ENCODE measurements around the gene DRC7.
"Not testable (repeated sequence)": the region's sequence is repeated elsewhere in the genome, so short reads cannot be mapped to it uniquely, and the experiment has no call there.

DRC7 gene

DNA sequence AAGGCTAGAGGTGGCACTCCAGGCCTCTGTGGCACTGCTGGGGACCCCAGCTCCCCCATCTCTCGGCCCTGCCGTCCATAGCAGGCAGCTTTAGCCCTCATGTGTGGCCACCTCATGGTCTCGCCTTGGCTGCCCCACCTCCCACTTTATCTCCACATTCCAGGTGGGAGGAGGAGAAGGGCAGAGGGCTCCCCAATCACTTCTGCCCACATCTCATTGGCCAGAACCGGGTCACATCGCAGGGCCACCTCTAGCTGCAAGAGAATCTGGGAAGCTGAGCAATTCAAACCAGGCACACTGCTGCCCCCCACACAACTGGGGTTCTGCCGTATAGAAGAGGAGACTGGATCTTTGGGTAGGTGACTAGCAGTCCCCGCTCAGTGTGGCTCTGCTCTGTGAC, 1.6 kb downstream of the DRC7 start:
- DNase-seq: no peak

DNA sequence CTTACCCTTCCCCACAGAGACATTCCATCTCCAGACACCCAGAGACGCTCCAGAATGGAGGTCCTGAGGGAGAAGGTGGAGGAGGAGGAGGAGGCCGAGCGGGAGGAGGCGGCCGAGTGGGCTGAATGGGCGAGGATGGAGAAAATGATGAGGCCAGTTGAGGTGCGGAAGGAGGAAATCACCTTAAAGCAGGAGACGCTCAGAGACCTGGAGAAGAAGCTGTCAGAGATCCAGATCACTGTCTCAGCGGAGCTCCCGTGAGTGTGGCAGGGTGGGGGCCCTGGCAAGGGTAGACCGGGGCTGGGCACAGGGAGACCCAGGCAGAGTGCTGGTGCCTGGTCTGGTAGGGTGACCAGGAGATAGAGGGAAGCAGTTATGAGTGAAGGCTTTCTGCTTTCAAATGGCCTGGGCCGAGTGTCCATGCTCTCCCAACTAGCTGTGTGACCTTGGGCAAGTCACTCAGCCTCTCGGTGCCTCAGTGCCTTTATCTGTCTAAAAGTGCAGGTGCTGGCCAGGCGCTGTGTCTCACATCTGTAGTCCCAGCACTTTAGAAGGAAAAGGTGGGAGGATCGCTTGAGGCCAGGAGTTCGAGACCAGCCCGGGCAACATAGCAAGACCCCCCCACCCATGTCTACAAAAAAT, 3.4 kb downstream of the DRC7 start:
- DNase-seq: no peak

DNA sequence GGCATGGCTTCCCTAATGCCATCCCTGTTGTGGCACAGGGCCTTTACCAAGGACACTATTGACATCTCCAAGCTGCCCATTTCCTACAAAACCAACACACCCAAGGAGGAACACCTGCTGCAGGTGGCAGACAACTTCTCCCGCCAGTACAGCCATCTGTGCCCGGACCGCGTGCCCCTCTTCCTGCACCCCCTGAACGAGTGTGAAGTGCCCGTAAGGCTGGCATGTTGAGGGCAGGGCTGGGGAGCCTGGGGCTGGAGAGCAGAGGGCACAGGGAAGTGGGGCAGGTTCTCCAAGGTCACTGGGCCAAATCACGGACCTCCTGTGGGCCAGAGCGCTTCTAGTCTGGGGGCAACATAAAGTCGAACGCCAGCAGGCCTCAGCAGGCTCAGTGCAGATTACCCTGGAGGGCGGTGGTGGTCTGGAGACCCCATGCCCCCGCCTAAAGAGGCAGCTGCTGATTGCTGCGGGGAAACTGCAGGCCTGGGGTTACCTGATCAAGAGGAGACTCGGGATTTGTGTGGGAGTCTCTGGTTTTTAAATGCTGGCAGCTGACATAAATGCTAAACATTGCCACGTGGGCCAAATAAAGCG, 4.3 kb downstream of the DRC7 start:
- no peak for DNase-seq

DNA sequence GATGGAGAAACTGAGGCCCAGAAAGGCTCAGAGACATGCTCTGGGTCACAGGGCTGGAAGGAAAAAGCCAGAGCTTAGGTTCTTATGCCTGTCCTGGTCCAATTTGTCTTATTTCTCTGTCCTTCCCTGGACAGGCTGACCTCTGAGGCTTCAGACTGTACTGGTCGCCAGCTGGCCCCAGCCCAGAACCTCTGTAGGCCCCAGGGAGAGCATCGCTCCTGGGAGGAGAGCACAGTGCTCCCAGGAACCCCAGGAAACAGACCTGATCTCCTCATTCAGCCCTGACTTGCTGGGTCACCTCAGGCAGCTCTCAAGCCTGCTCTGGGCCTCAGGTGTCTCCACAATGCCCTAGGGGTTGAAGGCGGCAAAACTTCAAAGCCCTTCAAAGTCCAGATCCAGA, 4.9 kb downstream of the DRC7 start:
- no peak for DNase-seq

DNA sequence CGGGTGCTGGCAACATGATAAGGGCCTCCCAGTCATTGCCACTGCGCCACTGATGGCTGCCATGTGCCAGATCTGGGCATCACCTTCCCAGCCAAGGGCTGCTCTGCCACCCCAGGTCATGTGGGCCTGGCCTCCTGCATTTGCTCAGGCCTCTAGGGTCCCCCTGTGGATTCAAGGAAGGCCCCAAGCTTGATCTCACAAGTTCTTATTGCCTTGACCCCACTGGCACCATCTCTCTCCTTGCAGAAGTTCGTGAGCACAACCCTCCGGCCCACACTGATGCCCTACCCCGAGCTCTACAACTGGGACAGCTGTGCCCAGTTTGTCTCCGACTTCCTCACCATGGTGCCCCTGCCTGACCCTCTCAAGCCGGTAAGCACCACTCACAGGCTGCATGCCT, 5.3 kb downstream of the DRC7 start:
- DNase-seq: no peak

DNA sequence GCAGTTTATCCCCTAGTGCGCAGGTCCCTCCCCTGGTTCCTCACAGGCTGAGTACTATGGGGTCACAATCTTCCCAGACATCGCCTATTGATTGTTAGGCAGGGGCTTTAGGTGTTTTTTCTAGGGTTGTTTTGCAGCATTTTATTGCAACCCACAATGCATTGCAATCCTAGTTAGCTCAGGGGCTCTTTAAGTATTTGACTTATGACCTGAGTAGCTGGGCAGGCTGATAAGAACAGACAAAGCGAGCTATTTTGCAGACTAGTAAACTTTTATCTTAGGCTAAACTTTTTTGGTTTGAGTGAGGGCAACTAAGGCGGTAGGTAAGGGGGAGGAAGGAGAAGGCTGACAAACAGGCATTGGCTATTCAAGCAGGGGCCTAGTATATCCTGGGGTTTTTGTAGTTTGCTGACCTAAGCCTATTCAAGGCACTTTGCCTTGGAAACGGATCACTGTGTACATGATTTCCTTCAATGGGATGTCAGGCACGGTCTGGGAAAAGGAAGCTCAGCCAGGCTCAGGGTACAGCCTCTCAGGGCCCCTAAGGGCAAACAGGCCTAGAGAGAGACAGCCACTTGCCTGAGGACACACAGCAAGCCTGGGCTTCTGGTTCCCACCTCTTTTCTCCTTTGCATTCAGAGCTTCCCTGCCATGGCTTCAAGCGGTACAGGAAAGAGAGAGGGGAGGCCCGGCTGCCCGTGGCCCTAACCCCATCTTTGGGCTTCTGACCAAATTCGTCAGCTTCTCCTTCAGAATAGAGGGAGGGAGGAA, 6.4 kb downstream of the DRC7 start:
- no peak for DNase-seq

DNA sequence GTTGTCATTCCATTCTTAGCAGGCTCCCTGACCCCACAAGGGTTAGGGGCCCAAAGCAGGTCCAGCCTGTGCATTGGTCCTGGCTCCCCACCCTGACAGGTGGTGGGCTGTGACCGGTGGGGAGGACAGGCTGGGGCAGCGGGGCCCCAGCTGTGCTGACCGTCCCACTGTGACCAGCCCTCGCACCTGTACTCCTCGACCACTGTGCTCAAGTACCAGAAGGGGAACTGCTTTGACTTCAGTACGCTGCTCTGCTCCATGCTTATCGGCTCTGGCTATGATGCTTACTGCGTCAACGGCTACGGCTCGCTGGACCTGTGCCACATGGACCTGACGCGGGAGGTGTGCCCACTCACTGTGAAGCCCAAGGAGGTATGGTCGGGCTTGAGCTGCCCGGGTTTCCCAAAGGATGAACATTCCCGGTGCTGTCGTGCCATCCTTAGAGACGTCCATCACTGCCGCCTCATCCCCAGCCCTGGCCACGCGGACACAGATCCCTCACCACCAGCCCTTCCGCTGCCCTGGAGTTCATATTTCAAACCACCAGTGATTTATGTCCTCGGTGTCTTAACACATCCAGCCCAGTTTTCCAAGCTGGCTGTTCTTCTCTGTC, 7.3 kb downstream of the DRC7 start:
- DNase-seq: no peak

DNA sequence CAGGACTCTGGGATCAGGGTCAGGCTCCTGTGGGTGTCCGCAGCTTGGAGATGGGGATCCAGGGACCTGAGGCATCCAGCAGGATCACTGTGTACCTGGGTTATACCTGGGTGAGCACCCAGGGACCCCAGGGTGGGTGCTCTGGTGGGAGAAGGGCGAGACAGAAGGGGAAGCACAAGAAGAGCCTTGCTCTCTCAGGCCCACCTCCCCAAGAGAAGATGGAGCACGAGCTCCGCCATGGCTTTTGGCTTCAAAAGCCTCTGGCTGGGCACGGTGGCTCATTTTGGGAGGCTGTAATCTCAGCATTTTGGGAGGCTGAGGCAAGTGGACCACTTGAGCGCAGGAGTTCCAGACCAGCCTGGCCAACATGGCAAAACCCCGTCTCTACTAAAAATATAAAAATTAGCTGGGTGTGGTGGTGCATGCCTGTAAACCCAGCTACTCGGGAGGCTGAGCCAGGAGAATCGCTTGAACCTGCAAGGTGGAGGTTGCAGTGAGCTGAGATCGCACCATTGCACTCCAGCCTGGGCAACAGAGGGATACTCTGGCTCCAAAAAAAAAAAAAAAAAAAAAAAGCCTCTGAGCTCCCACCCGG, 8.9 kb downstream of the DRC7 start:
- no peak for DNase-seq

DNA sequence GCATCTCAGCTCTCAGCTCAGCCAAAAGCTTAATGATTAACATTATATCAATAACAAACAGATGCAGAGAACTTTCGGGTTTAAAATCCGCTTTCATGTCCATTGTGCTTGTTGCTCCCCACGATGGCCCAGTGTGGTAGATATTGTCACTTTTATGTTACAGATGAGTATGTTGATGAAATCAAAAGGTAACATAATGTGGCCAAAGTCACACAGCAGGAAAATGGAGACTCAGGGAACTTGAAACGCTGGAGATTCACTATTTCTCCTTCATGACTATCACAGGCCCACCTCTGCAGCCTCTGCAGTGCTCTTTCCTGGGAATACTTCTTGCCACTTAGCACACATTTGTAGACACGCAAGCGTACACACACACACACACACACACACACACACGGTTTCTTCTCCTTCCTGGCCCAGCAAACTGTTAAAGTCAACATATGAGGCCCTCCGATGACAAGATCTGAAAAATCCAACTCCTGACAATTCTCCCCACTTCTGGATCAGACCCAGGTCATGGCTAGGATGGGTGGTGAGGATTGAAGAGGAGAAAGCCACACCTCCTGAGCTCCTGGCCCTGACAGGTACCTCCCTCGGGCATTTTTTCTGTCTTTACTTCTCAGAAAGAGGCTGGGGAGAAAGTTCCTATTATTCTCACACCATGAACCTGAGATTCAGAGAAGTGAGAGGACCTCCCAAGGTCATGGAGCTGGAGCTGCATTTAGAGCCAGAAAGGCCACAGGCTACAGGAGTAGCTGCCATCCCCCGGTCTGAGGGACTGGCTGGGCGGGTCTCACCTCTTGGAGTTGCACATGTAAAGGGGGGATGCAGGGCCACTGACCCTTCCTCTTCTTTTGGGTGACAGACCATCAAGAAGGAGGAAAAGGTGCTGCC, 9.7 kb downstream of the DRC7 start:
- DNase-seq: no peak

DNA sequence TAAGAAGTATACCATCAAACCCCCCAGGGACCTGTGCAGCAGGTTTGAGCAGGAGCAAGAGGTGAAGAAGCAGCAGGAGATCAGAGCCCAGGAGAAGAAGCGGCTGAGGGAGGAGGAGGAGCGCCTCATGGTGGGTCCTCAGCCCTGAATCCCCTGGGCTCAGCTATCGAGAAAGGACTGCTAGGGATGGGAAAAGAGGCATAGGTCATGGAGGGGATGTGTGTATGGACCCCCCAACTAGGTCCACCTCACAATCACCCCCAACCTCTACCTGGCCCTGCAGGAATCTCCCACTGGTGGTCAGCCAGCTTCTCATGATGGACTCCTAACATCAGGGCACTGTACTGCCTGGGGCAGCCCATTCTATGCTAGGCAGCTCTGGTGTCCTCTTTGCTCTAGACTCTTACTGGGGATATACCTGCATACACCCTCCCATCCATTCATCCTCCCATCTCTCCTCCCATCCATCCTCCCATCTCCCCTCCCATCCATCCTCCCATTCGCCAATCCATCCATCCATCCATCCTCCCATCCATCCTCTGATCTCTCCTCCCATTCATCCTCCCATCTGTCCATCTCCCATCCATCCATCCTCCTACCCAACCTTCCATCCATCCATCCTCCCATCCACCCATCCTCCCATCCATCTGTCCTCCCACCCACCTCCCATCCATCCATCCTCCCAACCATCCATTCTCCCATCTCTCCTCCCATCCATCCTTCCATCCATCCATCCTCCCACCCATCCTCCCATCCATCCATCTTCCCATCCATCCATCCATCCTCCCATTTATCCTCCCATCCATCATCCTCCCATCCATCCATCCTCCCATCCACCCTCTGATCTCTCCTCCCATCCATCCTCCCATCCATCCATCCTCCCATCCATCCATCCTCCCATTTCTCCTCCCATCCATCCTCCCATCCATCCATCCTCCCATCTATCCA, 10.6 kb downstream of the DRC7 start:
- DNase-seq: no peak

DNA sequence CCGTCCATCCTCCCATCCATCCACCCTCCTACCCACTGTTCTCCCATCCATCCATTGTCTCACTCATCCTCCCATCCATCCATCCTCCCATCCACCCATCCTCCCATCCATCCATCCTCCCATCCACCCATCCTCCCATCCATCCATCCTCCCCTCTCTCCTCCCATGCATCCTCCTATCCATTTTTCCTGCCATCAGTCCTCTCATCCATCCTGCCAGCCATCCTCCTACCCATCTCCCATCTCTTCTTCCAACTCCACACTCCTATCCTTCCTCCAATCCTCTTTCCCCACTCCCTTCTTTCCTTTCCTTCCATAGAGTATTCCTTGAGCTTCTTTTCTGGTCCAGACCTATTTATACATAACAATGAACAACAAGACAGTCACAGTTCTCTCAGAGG, 12.1 kb downstream of the DRC7 start:
- no peak for DNase-seq

DNA sequence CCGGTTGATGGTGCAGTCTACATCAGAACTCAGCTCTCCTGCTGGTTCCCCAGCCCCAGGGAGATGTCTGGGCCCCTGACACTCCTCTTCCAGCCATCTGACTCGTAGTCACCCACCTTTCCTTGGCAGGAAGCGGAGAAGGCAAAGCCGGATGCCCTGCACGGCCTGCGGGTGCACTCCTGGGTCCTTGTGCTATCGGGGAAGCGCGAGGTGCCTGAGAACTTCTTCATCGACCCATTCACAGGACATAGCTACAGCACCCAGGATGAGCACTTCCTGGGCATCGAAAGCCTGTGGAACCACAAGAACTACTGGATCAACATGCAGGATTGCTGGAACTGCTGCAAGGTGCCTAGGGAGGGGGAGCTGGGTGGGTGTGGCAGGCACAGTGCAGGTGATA, 12.7 kb downstream of the DRC7 start:
- no peak for DNase-seq

DNA sequence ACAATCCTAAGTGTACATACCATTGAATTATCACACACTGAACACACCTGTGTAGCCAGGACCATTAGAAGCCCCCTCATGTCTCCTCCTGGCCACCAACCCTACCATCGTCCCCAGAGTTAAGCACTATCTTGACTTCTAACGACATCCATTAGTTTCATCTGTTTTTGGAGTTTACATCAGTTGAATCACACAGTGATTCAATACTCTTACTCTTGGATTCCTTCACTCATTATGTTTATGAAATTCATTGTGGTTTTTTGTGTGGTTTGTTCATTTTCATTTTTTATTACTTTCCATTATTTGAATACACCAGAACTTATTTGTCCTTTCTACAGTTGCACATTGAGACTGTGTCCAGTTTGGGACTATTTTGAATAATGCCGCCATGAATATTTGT, 13.6 kb downstream of the DRC7 start:
- DNase-seq: no peak

DNA sequence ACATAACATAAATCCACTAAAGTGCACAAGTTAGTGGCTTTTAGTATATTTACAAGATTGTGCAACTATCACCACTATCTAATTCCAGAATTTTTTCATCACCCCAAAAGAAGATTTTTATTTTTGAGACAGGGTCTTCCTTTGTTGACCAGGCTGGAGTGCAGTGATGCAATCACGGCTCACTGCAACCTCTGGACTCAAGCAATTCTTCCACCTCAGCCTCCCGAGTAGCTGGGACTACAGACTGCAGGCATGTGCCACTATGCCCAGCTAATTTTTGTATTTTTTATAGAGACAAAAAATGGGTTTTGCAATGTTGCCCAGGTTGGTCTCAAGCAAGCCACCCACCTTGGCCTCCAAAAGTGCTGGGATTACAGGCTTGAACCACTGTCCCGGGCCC, 15.1 kb downstream of the DRC7 start:
- DNase-seq: no peak

DNA sequence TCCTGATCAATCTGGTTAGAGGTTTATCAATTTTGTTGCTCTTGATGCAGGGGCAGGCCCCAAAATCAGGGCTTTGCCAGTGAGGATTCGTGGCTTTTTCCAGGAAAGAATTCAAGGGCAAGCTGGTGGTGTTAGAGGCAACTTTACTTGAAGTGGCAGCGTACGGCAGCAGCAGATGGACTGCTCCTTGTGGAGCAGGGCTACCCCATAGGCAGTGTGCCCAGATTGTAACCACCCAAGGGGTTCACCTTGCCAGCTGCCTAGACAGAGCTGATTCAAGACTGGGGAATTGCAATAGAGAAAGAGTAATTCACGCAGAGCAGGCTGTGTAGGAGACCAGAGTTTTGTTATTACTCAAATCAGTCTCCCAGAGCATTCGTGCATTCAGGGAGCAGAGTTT, 16.7 kb downstream of the DRC7 start:
- no peak for DNase-seq

DNA sequence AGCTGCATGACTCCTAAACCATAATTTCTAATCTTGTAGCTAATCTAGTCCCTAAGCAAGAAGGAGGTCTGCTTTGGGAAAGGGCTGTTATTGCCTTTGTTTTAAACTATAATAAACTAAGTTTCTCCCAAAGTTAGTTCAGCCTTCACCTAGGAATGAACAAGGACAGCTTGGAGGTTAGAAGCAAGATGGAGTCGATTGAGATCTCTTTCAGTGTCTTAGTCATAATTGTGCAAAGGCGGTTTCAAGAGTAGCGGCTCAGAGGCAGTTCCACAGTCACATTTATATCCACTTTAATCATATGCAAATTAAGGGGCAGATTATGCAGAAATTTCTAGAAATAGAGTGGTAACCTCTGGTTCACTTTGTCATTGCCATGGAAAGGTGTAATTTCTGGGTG, 17.4 kb downstream of the DRC7 start:
- DNase-seq: no peak

DNA sequence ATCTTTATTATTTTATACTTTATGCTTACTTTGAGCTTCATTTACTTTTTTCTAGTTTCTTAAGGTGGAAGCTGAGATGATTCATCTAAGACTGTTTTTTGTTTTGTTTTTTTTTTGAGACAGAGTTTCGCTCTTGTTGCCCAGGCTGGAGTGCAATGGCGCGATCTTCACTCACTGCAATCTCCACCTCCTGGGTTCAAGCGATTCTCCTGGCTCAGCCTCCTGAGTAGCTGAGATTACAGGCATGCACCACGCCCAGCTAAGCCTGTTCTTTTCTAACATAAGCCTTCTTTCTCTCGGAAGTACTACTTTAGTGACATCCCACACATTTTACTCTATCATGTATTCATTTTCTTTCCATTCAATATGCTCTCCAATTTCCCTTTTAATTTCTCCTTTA, 18.0 kb downstream of the DRC7 start:
- not testable (repeated sequence) for DNase-seq

DNA sequence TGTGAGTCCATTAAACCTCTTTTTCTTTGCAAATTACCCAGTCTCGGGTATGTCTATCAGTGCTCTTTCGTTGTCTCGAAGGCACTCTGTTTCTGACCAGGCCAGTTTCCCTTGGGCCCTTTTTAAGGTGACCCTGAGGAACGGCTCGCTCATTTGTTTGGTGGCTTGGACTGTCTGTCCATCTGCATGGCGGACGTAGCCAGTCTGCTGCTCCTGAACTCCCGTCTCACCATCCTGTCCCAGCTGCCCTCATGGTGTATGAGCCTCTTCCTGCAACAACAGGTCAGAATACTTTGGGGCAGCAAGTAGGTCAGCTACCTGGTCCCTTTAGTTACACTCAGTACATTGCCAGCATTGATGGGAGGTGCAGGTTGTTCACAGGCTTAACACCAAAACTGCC, 19.0 kb downstream of the DRC7 start:
- no peak for DNase-seq

DNA sequence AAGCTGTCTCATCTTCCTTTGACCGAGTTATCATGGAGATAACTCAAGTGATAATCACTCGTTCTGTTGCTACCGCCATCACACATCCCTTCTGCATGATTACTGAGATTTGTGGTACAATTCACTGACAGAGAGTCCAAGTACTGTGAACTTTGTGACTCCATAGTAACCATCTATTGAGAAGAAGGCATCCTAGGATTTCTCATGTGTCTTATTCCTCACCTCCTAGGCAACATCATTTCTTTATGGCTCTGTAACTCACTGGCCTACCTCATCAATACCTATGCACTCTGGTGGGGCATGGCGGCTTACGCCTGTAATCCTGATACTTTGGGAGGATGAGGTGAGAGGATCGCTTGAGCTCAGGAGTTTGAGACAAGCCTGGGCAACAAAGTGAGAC, 19.4 kb downstream of the DRC7 start:
- DNase-seq: no peak

DNA sequence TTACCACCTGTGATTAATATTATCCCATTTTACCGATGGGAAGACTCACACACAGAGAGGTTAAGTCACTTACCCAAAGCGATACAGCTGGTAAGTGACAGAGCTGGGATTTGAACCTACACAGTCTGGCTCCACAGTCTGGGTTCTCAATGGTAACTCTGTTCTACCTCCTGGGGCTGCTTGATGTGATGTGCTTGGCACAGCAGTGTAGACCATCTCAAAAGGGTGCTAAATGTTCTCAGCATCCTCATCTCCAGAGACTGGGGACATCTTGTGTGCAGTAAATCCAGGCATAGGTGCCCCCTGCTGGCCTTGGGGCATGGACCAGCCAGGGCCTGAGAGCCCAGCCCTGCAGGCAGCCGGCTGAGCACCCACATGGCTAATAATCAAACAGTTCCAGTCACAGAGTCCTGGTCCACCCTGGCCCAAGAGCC, 25.6 kb downstream of the DRC7 start:
- peak in 1 of 2 donors; percentile 37 for DNase-seq

All from bone marrow (tissue), 2 donors.